Measurements from ENCODE around the gene HBZ.
"Not testable (repeated sequence)": the region's sequence is repeated elsewhere in the genome, so short reads cannot be mapped to it uniquely, and the experiment has no call there.

HBZ gene

DNA sequence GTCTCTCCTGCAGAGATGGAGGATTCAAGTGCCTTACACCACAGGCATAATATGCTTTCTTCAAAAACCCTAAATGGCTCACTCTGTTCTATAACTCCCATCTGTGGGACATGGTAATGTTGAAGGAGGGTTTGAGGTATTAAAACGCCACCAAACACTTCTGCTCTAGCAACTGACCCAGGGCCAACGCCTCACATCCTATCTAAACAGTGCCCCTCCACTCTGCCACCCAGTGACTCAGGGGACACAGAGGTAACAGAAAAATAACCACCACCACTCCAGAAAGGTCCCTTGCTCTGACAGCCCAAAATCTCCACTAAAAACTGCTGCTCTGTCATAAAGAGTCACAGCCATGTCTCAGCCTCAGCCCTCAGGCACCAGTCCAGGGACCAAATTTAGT, 31.7 kb upstream of the HBZ start:
- TF ChIP-seq, protein P1, sequence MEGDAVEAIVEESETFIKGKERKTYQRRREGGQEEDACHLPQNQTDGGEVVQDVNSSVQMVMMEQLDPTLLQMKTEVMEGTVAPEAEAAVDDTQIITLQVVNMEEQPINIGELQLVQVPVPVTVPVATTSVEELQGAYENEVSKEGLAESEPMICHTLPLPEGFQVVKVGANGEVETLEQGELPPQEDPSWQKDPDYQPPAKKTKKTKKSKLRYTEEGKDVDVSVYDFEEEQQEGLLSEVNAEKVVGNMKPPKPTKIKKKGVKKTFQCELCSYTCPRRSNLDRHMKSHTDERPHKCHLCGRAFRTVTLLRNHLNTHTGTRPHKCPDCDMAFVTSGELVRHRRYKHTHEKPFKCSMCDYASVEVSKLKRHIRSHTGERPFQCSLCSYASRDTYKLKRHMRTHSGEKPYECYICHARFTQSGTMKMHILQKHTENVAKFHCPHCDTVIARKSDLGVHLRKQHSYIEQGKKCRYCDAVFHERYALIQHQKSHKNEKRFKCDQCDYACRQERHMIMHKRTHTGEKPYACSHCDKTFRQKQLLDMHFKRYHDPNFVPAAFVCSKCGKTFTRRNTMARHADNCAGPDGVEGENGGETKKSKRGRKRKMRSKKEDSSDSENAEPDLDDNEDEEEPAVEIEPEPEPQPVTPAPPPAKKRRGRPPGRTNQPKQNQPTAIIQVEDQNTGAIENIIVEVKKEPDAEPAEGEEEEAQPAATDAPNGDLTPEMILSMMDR (IDR thresholded peaks at IDR 0.05; ENCODE audit: low read depth, low read length), result no peak
- DNase-seq (ENCODE audit: low read depth, low spot score), result no peak
- H3K4me3 ChIP-seq (ENCODE audit: low read depth, low read length), result no peak overlapping the region
- in situ Hi-C loops (cut with HindIII; ENCODE audit: low sequenced_read_pairs), result no loop called here

DNA sequence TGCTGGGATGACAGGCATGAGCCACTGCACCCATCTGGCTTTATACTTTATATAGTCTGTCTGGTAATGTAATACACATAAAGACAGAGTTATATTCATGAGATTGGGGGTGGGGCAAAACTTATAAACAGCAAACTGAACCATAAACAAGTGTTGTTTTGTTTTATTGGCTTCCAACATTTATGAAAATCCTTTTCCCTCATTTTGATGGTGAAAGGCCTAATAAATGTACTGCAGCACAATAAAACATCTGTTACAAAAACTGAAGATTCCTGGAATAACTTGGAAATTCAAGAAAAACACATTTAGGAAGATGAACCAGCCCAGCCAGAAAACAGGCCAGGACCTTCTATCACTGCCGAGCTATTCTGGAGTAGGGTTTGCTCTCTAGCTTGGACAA, 30.1 kb upstream of the HBZ start:
- H3K4me3 ChIP-seq (ENCODE audit: low read depth, low read length), result no peak overlapping the region
- TF ChIP-seq, protein P1 (IDR thresholded peaks at IDR 0.05; ENCODE audit: low read depth, low read length), result no peak
- DNase-seq (ENCODE audit: low read depth, low spot score), result no peak
- in situ Hi-C loops (cut with HindIII; ENCODE audit: low sequenced_read_pairs), result no loop called here

GRCh38 chr16:123558-124350, 28.7 kb upstream of the HBZ start:
- H3K4me3 ChIP-seq (ENCODE audit: low read depth, low read length); in situ Hi-C loops (cut with HindIII; ENCODE audit: low sequenced_read_pairs): not testable (repeated sequence)

DNA sequence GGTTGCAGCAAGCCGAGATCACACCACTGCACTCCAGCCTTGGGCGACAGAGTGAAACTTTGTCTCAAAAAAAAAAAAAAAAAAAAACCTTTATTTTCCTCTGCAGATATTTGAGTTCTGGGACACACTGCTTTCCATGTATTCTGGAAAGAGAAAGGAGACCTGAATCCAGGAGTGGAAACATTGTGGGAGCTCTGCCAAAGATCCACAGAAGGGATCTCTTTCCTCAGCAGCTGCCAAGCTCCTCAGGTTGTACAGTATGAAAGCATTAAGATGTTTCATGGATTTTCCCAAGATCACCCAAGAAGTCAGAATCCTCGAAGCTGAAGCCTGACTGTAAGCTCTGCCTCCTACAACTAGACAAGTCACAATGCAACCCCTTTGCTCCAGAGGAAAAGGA, 27.4 kb upstream of the HBZ start:
- TF ChIP-seq, protein P1 (IDR thresholded peaks at IDR 0.05; ENCODE audit: low read depth, low read length), result no peak
- in situ Hi-C loops (cut with HindIII; ENCODE audit: low sequenced_read_pairs), result no loop called here

More at GRCh38 chr16:123558-124350, 28.7 kb upstream of the HBZ start:
- DNase-seq (ENCODE audit: low read depth, low spot score), result not testable (repeated sequence)

DNA sequence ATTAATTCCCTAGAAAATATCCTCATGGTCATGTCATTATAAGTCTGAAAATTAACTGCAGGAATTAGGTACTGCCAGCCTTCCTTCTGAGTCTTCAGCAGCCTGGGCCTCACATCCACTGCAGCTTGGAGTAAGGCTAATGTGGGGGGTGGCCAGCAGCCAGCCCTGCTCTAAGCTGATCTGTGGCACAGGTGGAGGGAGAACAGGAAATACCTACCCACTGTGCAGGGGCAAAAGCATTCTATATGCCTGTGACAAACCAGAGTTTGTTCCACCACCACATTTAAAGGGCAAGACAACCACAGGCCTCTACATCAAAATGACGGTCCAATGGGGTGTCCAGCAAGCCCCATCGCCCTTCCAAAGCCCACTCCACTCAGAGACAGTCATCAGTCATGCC, 23.4 kb upstream of the HBZ start:
- in situ Hi-C loops (cut with HindIII; ENCODE audit: low sequenced_read_pairs), result no loop called here
- H3K4me3 ChIP-seq (ENCODE audit: low read depth, low read length), result no peak overlapping the region
- no peak for DNase-seq (ENCODE audit: low read depth, low spot score)
- TF ChIP-seq, protein P1 (IDR thresholded peaks at IDR 0.05; ENCODE audit: low read depth, low read length), result no peak

More for the DNA sequence above, 27.4 kb upstream of the HBZ start:
- DNase-seq (ENCODE audit: low read depth, low spot score), result no peak
- no peak overlapping the region for H3K4me3 ChIP-seq (ENCODE audit: low read depth, low read length)

- in situ Hi-C loops (cut with HindIII; ENCODE audit: low sequenced_read_pairs), result no loop called here
- no peak overlapping the region for H3K4me3 ChIP-seq (ENCODE audit: low read depth, low read length)
- TF ChIP-seq, protein P1 (IDR thresholded peaks at IDR 0.05; ENCODE audit: low read depth, low read length), result no peak
- DNase-seq (ENCODE audit: low read depth, low spot score), result no peak
These were observed 21.8 kb upstream of the HBZ start for GRCh38 chr16:130533-131173.

- no peak overlapping the region for H3K4me3 ChIP-seq (ENCODE audit: low read depth, low read length)
These were observed 20.3 kb upstream of the HBZ start for GRCh38 chr16:132120-132519.

More at GRCh38 chr16:132120-132519, 20.3 kb upstream of the HBZ start:
- TF ChIP-seq, protein P1 (IDR thresholded peaks at IDR 0.05; ENCODE audit: low read depth, low read length), result no peak
- no peak for DNase-seq (ENCODE audit: low read depth, low spot score)
- in situ Hi-C loops (cut with HindIII; ENCODE audit: low sequenced_read_pairs), result no loop called here

Data from astrocyte of the spinal cord (primary cell).